Astrocyte (in vitro differentiated cells and primary cell): ENCODE measurements around the gene BRS3.
"Not testable (repeated sequence)": the region's sequence is repeated elsewhere in the genome, so short reads cannot be mapped to it uniquely, and the experiment has no call there.

ENCODE experiments used
- CTCF ChIP-seq: IDR thresholded peaks from 2 replicates; pipeline ENCODE4 v1.5.1; 2011; ENCODE audit warnings: low read depth, mild to moderate bottlenecking, inconsistent platforms, low read length, moderate library complexity; ENCODE audit not compliant: insufficient read depth
- EZH2 ChIP-seq: IDR thresholded peaks from 2 replicates; pipeline ENCODE4 v1.6.1; 2012; ENCODE audit warnings: mild to moderate bottlenecking, low read length, inconsistent platforms; ENCODE audit not compliant: insufficient read depth

GRCh38 chrX:136445674-136446073, 42.1 kb upstream of the BRS3 start:
- TF ChIP-seq EZH2, CTCF: not testable (repeated sequence)
